K562 (cell line): ENCODE data around the gene NT5DC1. TPM values are rescaled to one million over a fixed set of nuclear protein-coding genes. Genes with fewer than 3 reads are reported as not detected.

ENCODE experiments used
- FOXA3 ChIP-seq, 2 experiments: fragments of 450-650 bp in 1 of 2; sonication (generic) in 1 of 2; formaldehyde crosslinking; IDR thresholded peaks in 1 of 2; conservative IDR thresholded peaks in 1 of 2; 2 replicates each; pipeline versions ENCODE4 v1.4.0 to v1.8.0; 2020 to 2022; ENCODE audit warnings: mild to moderate bottlenecking in 2 of 2, missing genetic modification reagents in 1 of 2
- MAFK ChIP-seq: IDR thresholded peaks from 2 replicates; pipeline ENCODE4 v1.6.1; 2011; ENCODE audit warnings: low read length, improper control_type of control experiment
- MCM2 ChIP-seq: fragments of 450-650 bp; IDR thresholded peaks from 2 replicates; pipeline ENCODE4 v1.6.1; 2017; ENCODE audit warnings: low read depth, mild to moderate bottlenecking
- NCOA1 ChIP-seq: fragments of 450-650 bp; IDR thresholded peaks from 2 replicates; pipeline ENCODE4 v1.6.1; 2016; ENCODE audit warnings: low read depth
- POLR2AphosphoS2 ChIP-seq: IDR thresholded peaks from 2 replicates; pipeline ENCODE4 v1.6.1; 2012; ENCODE audit warnings: low read length, improper control_type of control experiment
- POLR2AphosphoS5 ChIP-seq: IDR thresholded peaks from 2 replicates; pipeline ENCODE4 v1.6.1; 2011; ENCODE audit warnings: mild to moderate bottlenecking, low read depth, low read length, moderate library complexity; ENCODE audit not compliant: control insufficient read depth, insufficient read depth
- SOX6 ChIP-seq: fragments of 450-650 bp; IDR thresholded peaks from 2 replicates; pipeline ENCODE4 v1.6.1; 2014; ENCODE audit warnings: mild to moderate bottlenecking
- SRSF7 ChIP-seq: fragments of 200-400 bp; formaldehyde crosslinking; optimal IDR thresholded peaks from 2 replicates; pipeline ENCODE3; 2017; ENCODE audit warnings: mild to moderate bottlenecking, low read depth, low read length
- TAL1 ChIP-seq: fragments of 450-650 bp; IDR thresholded peaks from 2 replicates; pipeline ENCODE4 v1.6.1; 2016; ENCODE audit warnings: mild to moderate bottlenecking
- ZFP36 ChIP-seq: fragments of 150-350 bp; IDR thresholded peaks from 2 replicates; pipeline ENCODE4 v1.6.1; 2018; ENCODE audit warnings: low read length, low read depth; ENCODE audit not compliant: partially characterized antibody
- ZNF311 ChIP-seq: fragments of 250-450 bp; sonication (Bioruptor Pico); IDR thresholded peaks from 2 replicates; pipeline ENCODE4 v1.4.0; 2020; ENCODE audit warnings: mild to moderate bottlenecking, moderate library complexity
- ZNF41 ChIP-seq: fragments of 250-450 bp; sonication (Bioruptor Pico); conservative IDR thresholded peaks from 2 replicates; pipeline ENCODE4 v1.4.0; 2020; ENCODE audit warnings: mild to moderate bottlenecking
- ZNF764 ChIP-seq: fragments of 250-450 bp; sonication (Bioruptor Pico); IDR thresholded peaks from 2 replicates; pipeline ENCODE4 v1.4.0; 2020; ENCODE audit warnings: low read depth, mild to moderate bottlenecking, moderate library complexity
- polyA plus RNA-seq, 8 experiments: library from polyadenylated mRNA; depleted of rRNA in 4 of 8; stranded (reverse) in 5 of 8; unstranded in 3 of 8; fragments of >200 nt; fragmentation: Nextera tagmentation in 2 of 8; fragmentation: Illumina TruSeq in 1 of 8; extraction: Ambion mirVana in 2 of 8; extraction: Trizol in 1 of 8; gene quantifications; 2 replicates each; pipeline versions ENCODE4 v1.2.1 to v1.2.3, GENCODE V29; 2011 to 2014; ENCODE audit warnings: inconsistent platforms in 1 of 8, missing spikeins in 1 of 8
- total RNA-seq, 7 experiments: library from RNA; depleted of rRNA in 6 of 7; stranded (reverse); fragments of >200 nt in 6 of 7; fragmentation: Illumina TruSeq in 2 of 7; extraction: Trizol in 2 of 7; gene quantifications; 2 replicates each; pipeline versions ENCODE4 v1.2.1 to v1.2.3, GENCODE V29; 2011 to 2021; ENCODE audit warnings: low replicate concordance in 1 of 7
- TF ChIP-seq, protein P1 (sequence below): fragments of 250-450 bp; sonication (Bioruptor Pico); IDR thresholded peaks from 2 replicates; pipeline ENCODE4 v1.8.0; 2022; ENCODE audit warnings: inconsistent platforms, mild to moderate bottlenecking, moderate library complexity, borderline replicate concordance
- TF ChIP-seq, protein P2 (sequence below): sonication (generic); formaldehyde crosslinking; IDR thresholded peaks from 2 replicates; pipeline ENCODE4 v1.8.0; 2023; ENCODE audit warnings: missing genetic modification reagents, mild to moderate bottlenecking, borderline replicate concordance
- TF ChIP-seq, protein P3 (sequence below): fragments of 250-450 bp; sonication (Bioruptor Pico); IDR thresholded peaks from 2 replicates; pipeline ENCODE4 v1.5.0; 2021; ENCODE audit warnings: mild to moderate bottlenecking, borderline replicate concordance
- TF ChIP-seq, protein P4 (sequence below): fragments of 250-450 bp; sonication (Bioruptor Pico); IDR thresholded peaks from 2 replicates; pipeline ENCODE4 v1.4.0; 2020

Gene NT5DC1
- total and polyA plus RNA-seq, 9 of the 15 experiments (the other 6 are each of a cell fraction or from before 2014, with no cell fraction given), result 4.9 to 28.5 (median 16.3) TPM

DNA sequence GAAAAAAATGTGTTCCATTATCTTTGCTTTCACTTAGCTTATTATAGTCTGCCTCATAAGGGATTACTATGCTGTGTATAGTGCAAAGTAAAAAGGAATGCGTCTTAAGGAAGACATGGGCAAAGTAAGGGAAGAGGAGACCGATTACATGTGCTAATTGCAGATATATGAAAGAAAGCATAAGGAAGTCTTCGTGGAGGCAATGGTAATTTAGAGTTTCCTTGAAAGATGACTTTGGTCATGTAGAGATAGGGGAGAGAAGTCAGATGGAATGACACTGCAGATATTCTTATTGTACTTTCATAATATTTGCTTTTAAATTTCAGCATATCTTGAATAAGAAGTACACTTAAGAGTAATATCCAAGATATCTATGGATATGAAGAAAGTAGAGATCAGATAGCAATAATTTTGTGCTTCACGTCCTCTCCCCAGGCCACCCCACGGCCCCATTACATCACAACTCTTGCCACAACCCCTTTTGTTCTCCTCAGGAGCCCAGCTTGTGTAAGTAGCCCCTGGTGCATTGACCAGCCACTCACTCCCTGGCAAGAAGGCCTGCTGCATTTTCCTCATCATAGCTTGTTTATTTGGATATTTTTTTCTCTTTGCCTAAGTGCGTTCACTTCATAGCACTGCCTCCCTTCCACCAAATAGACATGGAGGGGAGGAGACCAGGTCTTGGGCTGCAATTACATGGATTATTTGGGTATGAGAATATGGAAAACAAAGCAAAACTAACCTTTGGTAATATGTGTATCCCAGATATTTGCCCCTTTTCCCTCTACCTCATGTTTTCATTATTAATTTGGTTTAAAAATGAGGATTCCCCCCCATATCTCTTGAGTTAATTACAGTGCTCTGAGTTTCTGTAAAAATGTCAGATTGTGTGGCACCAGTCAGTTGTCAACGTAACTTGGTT is 56.0 kb downstream of the NT5DC1 start (continued):
- TF ChIP-seq, protein P1, sequence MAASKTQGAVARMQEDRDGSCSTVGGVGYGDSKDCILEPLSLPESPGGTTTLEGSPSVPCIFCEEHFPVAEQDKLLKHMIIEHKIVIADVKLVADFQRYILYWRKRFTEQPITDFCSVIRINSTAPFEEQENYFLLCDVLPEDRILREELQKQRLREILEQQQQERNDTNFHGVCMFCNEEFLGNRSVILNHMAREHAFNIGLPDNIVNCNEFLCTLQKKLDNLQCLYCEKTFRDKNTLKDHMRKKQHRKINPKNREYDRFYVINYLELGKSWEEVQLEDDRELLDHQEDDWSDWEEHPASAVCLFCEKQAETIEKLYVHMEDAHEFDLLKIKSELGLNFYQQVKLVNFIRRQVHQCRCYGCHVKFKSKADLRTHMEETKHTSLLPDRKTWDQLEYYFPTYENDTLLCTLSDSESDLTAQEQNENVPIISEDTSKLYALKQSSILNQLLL, result no peak
- peak; percentile 71 for TF ChIP-seq TAL1
- TF ChIP-seq ZNF764, result no peak
- no peak for TF ChIP-seq ZNF311 (CRISPR knock-in tag)
- TF ChIP-seq, protein P2, sequence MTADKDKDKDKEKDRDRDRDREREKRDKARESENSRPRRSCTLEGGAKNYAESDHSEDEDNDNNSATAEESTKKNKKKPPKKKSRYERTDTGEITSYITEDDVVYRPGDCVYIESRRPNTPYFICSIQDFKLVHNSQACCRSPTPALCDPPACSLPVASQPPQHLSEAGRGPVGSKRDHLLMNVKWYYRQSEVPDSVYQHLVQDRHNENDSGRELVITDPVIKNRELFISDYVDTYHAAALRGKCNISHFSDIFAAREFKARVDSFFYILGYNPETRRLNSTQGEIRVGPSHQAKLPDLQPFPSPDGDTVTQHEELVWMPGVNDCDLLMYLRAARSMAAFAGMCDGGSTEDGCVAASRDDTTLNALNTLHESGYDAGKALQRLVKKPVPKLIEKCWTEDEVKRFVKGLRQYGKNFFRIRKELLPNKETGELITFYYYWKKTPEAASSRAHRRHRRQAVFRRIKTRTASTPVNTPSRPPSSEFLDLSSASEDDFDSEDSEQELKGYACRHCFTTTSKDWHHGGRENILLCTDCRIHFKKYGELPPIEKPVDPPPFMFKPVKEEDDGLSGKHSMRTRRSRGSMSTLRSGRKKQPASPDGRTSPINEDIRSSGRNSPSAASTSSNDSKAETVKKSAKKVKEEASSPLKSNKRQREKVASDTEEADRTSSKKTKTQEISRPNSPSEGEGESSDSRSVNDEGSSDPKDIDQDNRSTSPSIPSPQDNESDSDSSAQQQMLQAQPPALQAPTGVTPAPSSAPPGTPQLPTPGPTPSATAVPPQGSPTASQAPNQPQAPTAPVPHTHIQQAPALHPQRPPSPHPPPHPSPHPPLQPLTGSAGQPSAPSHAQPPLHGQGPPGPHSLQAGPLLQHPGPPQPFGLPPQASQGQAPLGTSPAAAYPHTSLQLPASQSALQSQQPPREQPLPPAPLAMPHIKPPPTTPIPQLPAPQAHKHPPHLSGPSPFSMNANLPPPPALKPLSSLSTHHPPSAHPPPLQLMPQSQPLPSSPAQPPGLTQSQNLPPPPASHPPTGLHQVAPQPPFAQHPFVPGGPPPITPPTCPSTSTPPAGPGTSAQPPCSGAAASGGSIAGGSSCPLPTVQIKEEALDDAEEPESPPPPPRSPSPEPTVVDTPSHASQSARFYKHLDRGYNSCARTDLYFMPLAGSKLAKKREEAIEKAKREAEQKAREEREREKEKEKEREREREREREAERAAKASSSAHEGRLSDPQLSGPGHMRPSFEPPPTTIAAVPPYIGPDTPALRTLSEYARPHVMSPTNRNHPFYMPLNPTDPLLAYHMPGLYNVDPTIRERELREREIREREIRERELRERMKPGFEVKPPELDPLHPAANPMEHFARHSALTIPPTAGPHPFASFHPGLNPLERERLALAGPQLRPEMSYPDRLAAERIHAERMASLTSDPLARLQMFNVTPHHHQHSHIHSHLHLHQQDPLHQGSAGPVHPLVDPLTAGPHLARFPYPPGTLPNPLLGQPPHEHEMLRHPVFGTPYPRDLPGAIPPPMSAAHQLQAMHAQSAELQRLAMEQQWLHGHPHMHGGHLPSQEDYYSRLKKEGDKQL, result no peak
- TF ChIP-seq ZFP36, result peak; percentile 46
- no peak for TF ChIP-seq FOXA3 (CRISPR knock-in tag; conservative IDR thresholded peaks at IDR 0.05 in 1 of 2, IDR thresholded peaks at IDR 0.05 in 1 of 2)
- no peak for TF ChIP-seq POLR2AphosphoS5
- TF ChIP-seq NCOA1, result peak; percentile 42; the same call in 1 of the 2 replicates
- no peak for TF ChIP-seq POLR2AphosphoS2
- TF ChIP-seq MCM2, result no peak
- TF ChIP-seq SOX6, result peak; percentile 67
- no peak for TF ChIP-seq ZNF41 (CRISPR knock-in tag)
- peak; percentile 56; the same call in 1 of the 2 replicates for TF ChIP-seq MAFK
- TF ChIP-seq, protein P3, sequence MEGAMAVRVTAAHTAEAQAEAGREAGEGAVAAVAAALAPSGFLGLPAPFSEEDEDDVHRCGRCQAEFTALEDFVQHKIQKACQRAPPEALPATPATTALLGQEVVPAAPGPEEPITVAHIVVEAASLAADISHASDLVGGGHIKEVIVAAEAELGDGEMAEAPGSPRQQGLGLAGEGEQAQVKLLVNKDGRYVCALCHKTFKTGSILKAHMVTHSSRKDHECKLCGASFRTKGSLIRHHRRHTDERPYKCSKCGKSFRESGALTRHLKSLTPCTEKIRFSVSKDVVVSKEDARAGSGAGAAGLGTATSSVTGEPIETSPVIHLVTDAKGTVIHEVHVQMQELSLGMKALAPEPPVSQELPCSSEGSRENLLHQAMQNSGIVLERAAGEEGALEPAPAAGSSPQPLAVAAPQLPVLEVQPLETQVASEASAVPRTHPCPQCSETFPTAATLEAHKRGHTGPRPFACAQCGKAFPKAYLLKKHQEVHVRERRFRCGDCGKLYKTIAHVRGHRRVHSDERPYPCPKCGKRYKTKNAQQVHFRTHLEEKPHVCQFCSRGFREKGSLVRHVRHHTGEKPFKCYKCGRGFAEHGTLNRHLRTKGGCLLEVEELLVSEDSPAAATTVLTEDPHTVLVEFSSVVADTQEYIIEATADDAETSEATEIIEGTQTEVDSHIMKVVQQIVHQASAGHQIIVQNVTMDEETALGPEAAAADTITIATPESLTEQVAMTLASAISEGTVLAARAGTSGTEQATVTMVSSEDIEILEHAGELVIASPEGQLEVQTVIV (CRISPR knock-in tag), result no peak
- no peak for TF ChIP-seq SRSF7
- TF ChIP-seq, protein P4, sequence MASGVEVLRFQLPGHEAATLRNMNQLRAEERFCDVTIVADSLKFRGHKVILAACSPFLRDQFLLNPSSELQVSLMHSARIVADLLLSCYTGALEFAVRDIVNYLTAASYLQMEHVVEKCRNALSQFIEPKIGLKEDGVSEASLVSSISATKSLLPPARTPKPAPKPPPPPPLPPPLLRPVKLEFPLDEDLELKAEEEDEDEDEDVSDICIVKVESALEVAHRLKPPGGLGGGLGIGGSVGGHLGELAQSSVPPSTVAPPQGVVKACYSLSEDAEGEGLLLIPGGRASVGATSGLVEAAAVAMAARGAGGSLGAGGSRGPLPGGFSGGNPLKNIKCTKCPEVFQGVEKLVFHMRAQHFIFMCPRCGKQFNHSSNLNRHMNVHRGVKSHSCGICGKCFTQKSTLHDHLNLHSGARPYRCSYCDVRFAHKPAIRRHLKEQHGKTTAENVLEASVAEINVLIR (CRISPR knock-in tag), result no peak
